Retinal pigment epithelial cell (primary cell): Measurements from ENCODE around the gene SHC3.

Experiments used
- DNase-seq: peaks from one replicate; pipeline ENCODE4 v3.0.0-alpha.2; 2010; ENCODE audit warnings: low read depth
- H3K4me3 ChIP-seq: 2 replicates; pipeline ENCODE4 v1.5.1; 2011; ENCODE audit warnings: mild to moderate bottlenecking, low read length, control low read depth, moderate library complexity
- TF ChIP-seq, protein P1 (sequence below): conservative IDR thresholded peaks from 2 replicates; pipeline ENCODE4 v1.5.1; 2011; ENCODE audit warnings: low read depth, low read length, control low read depth, inconsistent platforms

The SHC3 gene

DNA sequence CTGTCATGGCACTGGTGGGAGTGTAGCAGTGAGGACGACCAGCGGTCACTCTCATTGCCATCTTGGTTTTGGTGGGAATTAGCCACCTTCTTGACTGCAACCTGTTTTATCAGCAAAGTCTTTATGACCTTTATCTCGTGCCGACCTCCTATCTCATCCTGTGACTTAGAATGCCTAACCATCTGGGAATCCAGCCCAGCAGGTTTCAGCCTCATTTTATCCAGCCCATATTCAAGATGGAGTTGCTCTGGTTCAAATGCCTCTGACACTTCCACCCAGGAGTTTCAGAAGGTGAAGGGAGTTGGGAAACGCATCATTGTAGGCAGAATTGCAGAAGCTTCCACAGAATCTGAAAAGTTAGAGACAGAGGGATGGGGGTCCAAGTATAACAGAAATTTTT, 35.4 kb downstream of the SHC3 start:
- no peak for DNase-seq
- no peak overlapping the region for H3K4me3 ChIP-seq
- TF ChIP-seq, protein P1, sequence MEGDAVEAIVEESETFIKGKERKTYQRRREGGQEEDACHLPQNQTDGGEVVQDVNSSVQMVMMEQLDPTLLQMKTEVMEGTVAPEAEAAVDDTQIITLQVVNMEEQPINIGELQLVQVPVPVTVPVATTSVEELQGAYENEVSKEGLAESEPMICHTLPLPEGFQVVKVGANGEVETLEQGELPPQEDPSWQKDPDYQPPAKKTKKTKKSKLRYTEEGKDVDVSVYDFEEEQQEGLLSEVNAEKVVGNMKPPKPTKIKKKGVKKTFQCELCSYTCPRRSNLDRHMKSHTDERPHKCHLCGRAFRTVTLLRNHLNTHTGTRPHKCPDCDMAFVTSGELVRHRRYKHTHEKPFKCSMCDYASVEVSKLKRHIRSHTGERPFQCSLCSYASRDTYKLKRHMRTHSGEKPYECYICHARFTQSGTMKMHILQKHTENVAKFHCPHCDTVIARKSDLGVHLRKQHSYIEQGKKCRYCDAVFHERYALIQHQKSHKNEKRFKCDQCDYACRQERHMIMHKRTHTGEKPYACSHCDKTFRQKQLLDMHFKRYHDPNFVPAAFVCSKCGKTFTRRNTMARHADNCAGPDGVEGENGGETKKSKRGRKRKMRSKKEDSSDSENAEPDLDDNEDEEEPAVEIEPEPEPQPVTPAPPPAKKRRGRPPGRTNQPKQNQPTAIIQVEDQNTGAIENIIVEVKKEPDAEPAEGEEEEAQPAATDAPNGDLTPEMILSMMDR = no peak

- DNase-seq = no peak
- TF ChIP-seq, protein P1 = no peak
- no peak overlapping the region for H3K4me3 ChIP-seq
These were observed 39.2 kb downstream of the SHC3 start for GRCh38 chr9:89139455-89139854.

- no peak for DNase-seq
- no peak overlapping the region for H3K4me3 ChIP-seq
- TF ChIP-seq, protein P1 = no peak
These were observed 39.9 kb downstream of the SHC3 start for GRCh38 chr9:89138463-89139390.

- H3K4me3 ChIP-seq = no peak overlapping the region
- peak; percentile 79 for DNase-seq
These were observed 40.8 kb downstream of the SHC3 start for GRCh38 chr9:89137542-89138462.

DNA sequence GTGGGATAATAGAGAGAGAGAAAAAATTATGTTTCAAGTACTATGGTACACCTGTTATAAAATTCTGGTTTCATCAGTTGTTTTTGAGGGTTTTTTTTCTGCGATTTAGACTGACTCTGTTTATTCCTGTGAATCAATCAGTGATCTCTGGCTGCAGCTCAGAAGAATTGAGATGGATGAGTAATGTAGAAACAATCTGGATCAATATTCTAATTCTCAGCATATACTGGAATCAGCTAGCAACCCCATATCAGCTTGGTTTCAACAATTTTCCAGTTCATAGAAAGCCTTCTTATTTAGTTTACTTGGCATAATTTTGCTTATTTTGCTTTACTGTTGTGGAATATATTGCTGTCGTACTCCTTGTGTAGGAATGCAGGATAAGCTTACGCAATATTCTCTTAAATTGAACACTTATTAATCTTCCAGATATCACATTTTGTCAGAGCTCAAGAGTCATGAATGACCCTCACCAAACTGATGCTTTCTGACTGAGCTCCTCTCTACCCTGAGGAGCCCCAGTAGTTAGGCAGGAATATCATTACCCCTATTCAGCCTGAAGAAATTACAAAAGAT, 42.9 kb downstream of the SHC3 start:
- no peak for DNase-seq

More at GRCh38 chr9:89137542-89138462, 40.8 kb downstream of the SHC3 start:
- TF ChIP-seq, protein P1 = no peak

DNA sequence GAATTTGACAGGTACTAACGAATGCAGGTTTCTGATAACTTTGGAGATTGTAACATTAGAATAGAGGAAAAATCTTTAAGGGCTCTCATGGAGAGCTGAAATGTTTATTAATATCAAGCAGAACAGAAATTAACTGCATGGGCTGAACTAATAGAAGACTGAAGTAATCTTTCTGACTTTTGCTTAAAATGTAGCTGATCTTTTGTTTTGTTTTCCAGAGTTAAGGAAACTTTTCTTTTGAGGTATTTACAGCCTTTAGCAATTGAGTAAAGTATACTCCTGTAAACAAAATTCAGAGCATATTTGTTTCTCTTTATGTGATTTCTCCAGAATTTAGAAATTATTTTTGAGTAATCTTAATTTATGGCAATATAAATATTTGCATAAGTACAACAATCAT, 43.9 kb downstream of the SHC3 start:
- no peak for DNase-seq
- TF ChIP-seq, protein P1 = no peak
- H3K4me3 ChIP-seq = no peak overlapping the region

More for the DNA sequence above, 42.9 kb downstream of the SHC3 start:
- TF ChIP-seq, protein P1 = no peak
- no peak overlapping the region for H3K4me3 ChIP-seq
